ENCODE results near the gene MLH1.
A peak's percentile ranks its signal among the peaks of the same experiment; 100 is the strongest.

The MLH1 gene

DNA sequence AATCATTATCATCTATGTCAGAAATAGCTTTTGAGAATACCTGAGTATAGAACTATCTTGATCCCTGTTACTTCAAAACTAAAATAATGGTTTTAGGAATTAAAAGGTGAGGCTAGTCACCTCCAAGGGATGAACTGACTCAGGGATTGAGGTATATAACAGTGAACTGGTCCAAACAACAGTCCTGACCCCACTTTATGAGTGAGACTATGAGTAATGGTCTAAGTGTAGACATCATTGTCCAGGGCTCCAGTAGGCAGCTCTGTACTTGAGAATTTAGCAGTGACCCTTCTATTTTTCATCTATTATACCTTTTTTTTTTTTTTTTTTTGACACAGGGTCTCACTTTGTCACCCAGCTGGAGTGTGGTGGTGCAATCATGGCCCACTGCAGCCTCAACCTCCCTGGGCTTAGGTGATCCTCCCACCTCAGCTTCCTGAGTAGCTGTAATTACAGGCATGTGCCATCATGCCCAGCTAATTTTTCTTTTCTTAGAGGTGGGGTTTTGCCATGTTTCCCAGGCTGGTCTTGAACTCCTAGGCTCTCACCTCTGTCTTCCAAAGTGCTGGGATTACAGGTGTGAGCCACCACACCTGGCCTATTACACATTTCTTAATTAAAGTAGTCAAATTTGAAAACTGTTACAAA lies 36.3 kb downstream of the MLH1 start:
- H3K9me3 ChIP-seq: no peaks in the 10 kb centered on the region
- H3K4me3 ChIP-seq: no peak overlapping the region
- intact Hi-C loops (cut with DNase I; ENCODE audit: low total_unique reads): no loop called here
- peaks cover 0 to 57% (median 14%) of the 10 kb centered on the region in 3 donors for H3K36me3 ChIP-seq
- peaks cover 0 to 72% (median 40%) of the 10 kb centered on the region in 4 donors for H3K4me1 ChIP-seq
- peak overlapping the region; percentile 64 to 71 for H3K27ac ChIP-seq
- H3K27me3 ChIP-seq: no peaks in the 10 kb centered on the region
- no peak for DNase-seq
- TF ChIP-seq, protein P1, sequence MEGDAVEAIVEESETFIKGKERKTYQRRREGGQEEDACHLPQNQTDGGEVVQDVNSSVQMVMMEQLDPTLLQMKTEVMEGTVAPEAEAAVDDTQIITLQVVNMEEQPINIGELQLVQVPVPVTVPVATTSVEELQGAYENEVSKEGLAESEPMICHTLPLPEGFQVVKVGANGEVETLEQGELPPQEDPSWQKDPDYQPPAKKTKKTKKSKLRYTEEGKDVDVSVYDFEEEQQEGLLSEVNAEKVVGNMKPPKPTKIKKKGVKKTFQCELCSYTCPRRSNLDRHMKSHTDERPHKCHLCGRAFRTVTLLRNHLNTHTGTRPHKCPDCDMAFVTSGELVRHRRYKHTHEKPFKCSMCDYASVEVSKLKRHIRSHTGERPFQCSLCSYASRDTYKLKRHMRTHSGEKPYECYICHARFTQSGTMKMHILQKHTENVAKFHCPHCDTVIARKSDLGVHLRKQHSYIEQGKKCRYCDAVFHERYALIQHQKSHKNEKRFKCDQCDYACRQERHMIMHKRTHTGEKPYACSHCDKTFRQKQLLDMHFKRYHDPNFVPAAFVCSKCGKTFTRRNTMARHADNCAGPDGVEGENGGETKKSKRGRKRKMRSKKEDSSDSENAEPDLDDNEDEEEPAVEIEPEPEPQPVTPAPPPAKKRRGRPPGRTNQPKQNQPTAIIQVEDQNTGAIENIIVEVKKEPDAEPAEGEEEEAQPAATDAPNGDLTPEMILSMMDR (IDR thresholded peaks at IDR 0.05): no peak

DNA sequence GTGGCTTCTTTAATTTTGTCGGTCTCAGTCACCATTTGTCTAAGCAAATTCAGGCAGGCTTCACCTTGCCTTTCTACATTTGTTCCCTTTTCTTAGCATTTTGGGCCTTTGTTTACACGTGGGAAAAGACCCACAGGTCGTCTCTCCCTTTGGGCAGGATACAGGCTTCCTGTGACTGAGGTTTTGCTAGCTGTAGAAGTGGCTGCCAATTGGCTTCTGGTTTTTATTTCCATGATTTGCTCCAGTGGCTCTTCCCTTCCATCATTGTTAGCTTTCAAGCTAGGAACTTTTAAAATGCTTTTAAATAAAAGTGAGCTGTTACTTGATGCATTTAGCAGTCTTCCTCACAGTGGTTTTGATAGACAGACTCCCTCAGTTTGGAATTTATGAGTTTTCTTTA lies 37.3 kb downstream of the MLH1 start:
- intact Hi-C loops (cut with DNase I; ENCODE audit: low total_unique reads): no loop called here
- H3K4me1 ChIP-seq: peaks cover 0 to 71% (median 40%) of the 10 kb centered on the region in 4 donors
- TF ChIP-seq, protein P1 (IDR thresholded peaks at IDR 0.05): no peak
- no peaks in the 10 kb centered on the region for H3K9me3 ChIP-seq
- H3K27me3 ChIP-seq: no peaks in the 10 kb centered on the region
- DNase-seq: no peak
- peaks cover 6 to 64% (median 13%) of the 10 kb centered on the region in 3 donors for H3K36me3 ChIP-seq
- H3K27ac ChIP-seq: peak overlapping the region; percentile 64 to 71
- H3K4me3 ChIP-seq: no peak overlapping the region

DNA sequence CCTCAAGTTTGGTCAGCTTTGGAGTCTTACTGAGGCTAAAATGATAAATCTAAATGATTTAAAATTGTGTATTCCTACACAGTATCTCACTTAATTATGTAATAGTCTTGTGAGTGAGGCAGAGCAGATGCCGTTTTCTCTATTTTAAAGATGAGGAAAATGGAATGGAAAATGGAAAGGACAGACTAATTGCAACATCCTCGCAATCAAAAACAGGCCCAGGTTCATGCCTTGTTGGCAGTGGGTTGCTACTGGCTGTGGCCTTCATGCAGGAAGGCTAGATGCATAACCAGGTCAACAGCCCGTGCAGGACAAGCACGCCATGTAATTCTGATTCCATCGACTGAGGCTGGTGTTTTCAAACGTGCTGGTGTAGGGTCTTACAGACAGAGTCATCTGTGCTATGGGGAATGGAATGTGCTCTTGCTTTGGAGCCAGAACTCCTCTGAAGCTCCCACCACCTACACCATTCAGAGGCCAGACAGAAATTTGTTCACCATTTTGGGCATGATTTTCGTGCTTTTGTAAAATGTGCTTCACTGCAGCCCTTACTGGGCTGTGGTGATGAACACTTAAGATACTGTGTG lies 37.9 kb downstream of the MLH1 start:
- H3K4me3 ChIP-seq: no peak overlapping the region
- peaks cover 0 to 65% (median 40%) of the 10 kb centered on the region in 4 donors for H3K4me1 ChIP-seq
- H3K27me3 ChIP-seq: no peaks in the 10 kb centered on the region
- peaks cover 12 to 64% (median 14%) of the 10 kb centered on the region in 3 donors for H3K36me3 ChIP-seq
- intact Hi-C loops (cut with DNase I; ENCODE audit: low total_unique reads): no loop called here
- DNase-seq: no peak
- no peaks in the 10 kb centered on the region for H3K9me3 ChIP-seq
- TF ChIP-seq, protein P1 (IDR thresholded peaks at IDR 0.05): no peak
- H3K27ac ChIP-seq: peak overlapping the region; percentile 64 to 71

DNA sequence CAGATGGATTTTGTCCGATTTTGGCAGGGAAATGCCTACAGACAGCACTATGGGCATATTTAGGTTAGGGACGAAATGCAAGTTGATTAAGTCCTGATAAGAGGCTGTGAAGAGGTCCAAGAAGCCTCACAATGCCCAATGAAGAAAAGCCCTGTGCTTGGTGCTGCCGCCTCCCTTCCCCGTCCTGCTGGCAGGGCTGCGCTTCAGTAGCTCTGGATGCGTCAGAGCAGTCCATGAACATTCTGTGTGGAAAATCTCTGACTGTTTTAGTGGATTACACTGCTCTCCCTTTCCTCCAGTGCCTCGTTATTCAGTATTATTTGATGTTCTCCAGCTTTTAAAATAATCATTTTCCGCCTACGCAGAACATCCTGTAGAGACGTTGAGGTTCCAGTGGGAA lies 39.6 kb downstream of the MLH1 start:
- DNase-seq: peak in 1 of 2 donors; percentile 73
- Histone ChIP-seq H3K9me3 (no peaks in the 10 kb centered on the region), H3K27ac (peak overlapping the region; percentile 64 to 71), H3K27me3 (no peaks in the 10 kb centered on the region), H3K4me3 (no peak overlapping the region), H3K36me3 (peaks cover 12 to 61% (median 22%) of the 10 kb centered on the region in 3 donors), H3K4me1 (peaks cover 0 to 58% (median 40%) of the 10 kb centered on the region in 4 donors)
- intact Hi-C loops (cut with DNase I; ENCODE audit: low total_unique reads): no loop called here
- TF ChIP-seq, protein P1 (IDR thresholded peaks at IDR 0.05): no peak

DNA sequence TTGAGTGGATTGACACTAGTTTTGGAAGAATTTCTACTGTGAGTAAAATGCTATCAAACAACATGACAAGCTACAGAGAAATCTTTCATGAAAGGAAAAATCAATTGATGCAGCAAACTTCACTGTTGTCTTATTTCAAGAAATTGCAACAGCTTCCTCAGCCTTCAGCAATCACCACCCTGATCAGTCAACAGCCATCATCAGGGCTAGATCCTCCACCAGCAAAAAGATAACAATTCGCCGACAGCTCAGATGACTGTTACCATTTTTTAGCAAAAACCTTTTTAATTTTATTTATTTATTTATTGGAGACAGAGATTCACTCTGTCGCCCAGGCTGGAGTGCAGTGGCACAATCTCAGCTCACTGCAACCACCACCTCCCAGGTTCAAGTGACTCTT lies 44.0 kb downstream of the MLH1 start:
- H3K27me3 ChIP-seq: no peaks in the 10 kb centered on the region
- H3K4me3 ChIP-seq: no peak overlapping the region
- H3K9me3 ChIP-seq: no peaks in the 10 kb centered on the region
- H3K36me3 ChIP-seq: peaks cover 27 to 64% (median 29%) of the 10 kb centered on the region in 3 donors
- TF ChIP-seq, protein P1 (IDR thresholded peaks at IDR 0.05): no peak
- H3K27ac ChIP-seq: no peak overlapping the region
- no peak for DNase-seq
- peaks cover 0 to 21% (median 6%) of the 10 kb centered on the region in 4 donors for H3K4me1 ChIP-seq
- intact Hi-C loops (cut with DNase I; ENCODE audit: low total_unique reads): no loop called here

All from tibial artery (tissue), 4 donors.